ENCODE results near the gene BSG.
A peak's percentile ranks its signal among the peaks of the same experiment; 100 is the strongest.

BSG gene

DNA sequence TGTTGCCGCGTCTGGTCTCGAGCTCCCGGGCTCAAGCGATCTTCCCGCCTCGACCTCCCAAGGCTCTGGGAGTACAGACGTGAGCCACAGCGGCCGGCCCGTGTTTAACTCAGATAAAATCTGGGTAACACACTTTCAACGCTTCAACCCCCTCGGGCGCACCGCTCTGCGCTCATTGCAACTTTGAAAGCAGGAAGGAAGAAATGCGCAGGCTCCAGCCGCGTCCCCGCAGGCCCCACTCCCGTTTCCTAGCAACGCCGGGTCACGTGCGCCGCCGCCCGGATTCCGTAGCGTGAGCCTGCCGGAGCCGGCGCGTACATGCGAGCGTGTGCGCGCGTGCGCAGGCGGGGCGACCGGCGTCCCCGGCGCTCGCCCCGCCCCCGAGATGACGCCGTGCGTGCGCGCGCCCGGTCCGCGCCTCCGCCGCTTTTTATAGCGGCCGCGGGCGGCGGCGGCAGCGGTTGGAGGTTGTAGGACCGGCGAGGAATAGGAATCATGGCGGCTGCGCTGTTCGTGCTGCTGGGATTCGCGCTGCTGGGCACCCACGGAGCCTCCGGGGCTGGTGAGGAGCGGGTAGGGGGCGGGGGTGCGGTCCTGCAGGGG, at the start of gene BSG:
Gene BSG, plus strand, starts transcription at position 457 of the 603 bp plus-strand sequence. Its CDS starts 39 bp downstream, at position 496.
- peak; percentile 71 for DNase-seq

DNA sequence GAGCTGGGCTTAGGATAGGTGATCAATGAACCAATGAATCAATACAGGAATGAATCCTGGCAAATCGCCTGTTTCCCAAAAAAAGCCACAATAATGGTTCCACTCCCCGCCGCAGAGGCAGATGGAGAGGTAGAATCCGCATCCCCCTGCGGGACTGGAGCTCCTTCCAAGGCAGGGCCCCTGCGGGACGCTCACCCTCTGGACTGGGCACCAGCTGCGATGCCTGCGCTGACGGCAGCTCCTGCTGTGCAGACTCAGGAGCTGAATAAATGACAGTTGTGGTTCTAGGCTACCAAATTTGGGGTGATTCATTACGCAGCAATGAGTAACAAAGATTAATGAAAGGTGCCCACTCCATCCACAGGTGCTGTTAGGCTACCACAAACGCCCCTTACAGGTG, 49.7 kb upstream of the BSG start:
- DNase-seq = no peak

DNA sequence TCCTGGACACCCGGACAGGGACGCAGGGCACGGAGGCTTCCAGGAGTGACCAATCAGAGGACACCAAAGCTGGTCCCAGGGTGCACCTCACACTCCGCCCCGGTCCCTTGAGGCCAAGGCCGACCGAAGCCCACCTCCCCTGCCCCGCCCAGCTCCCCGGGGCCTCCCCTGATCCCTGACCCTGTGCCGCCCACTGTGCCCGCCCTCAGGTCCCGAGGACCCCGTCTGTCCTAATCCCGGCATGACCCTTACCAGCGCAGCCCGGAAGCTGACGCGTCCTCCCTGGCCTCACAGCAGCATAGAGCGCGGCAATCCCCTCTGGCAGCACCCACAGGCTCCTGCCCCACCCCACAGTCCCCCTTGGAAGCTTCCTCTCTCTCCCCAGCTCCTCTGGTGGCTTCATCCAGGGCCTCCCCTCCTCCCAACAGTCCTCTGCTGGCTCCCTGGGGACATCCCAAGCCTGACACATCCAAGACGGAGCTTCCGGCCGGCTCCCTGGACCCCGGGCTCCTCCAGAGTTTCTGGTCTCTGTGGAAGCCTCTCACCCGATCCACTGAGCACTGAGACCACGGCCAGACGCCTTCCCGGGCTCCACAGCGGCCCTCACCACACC, 48.2 kb upstream of the BSG start:
- no peak for DNase-seq

DNA sequence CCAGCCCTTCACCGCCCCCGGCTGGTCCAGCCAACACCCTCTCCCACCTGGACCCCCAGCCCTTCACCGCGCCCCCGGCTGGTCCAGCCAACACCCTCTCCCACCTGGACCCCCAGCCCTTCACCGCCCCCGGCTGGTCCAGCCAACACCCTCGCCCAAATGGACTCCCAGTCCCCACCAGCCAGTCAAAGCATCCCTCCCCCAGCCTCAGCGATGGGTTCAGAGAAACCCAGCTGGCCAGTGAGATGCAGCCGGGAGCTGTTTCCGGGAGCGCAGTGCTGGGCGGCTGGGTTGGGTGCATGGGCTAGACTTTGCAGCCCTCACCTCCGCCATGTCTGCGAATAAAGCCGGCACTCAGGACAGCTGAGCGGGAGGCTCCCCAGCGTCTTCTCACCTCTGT, 47.4 kb upstream of the BSG start:
- DNase-seq = no peak

DNA sequence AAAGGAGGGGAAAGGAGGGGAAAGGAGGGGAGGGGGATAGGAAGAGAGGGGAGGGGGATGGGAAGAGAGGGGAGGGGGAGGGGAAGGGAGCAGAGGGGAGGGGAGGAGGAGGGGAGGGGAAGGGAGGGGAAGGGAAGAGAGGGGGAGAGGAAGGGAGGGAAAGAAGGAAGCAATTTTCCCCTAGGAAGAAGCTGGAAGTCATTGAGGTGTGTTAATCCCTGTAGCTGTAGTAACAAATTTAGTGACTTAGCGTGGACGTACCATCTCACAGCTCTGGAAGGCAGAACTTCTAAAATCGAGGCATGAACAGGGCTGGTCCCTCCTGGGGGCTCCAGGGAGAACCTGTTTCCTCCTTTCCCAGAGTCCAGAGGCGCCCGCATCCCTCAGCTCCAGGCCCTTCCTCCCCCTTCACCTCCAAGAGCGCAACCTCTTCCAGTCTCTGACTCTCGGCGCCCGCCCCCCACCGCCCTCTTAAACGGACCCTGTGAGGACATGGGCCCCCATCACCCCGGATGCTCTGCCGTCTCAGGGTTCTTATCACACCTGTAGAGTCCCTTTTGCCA, 46.5 kb upstream of the BSG start:
- no peak for DNase-seq

DNA sequence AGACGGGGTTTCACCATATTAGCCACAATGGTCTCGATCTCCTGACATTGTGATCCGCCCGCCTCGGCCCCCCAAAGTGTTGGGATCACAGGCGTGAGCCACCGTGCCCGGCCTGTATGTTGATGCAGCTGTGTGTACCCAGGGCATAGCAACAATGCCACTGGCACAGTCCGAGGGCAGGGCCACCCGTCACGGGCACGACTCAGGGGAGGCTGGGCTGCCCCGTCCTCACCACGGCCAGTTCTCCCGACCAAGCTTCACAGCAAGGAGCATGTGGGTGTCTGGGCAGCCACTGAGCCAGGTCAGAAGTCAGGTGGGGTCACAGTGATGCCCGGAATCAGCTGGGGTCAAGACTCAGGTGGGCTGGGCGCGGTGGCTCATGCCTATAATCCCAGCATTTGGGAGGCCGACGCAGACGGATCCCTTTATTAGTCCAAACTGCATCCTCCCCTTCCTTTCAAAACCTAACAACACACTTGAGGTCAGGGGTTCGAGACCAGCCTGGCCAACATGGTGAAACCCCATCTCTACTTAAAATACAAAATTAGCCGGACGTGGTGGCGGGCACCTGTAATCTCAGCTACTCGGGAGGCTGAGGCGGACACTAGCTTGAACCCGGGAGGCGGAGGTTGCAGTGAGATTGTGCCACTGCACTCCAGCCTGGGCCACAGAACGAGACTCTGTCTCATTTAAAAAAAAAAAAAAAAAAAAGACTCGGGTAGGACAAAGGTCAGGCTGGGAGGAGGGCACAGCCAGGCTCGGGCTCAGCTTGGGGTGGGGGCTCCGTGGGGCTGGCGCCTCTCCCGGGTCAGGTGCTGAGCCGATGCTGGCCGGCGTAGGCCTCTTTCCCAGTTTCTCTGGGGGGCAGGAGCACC, 42.0 kb upstream of the BSG start:
- DNase-seq = no peak

DNA sequence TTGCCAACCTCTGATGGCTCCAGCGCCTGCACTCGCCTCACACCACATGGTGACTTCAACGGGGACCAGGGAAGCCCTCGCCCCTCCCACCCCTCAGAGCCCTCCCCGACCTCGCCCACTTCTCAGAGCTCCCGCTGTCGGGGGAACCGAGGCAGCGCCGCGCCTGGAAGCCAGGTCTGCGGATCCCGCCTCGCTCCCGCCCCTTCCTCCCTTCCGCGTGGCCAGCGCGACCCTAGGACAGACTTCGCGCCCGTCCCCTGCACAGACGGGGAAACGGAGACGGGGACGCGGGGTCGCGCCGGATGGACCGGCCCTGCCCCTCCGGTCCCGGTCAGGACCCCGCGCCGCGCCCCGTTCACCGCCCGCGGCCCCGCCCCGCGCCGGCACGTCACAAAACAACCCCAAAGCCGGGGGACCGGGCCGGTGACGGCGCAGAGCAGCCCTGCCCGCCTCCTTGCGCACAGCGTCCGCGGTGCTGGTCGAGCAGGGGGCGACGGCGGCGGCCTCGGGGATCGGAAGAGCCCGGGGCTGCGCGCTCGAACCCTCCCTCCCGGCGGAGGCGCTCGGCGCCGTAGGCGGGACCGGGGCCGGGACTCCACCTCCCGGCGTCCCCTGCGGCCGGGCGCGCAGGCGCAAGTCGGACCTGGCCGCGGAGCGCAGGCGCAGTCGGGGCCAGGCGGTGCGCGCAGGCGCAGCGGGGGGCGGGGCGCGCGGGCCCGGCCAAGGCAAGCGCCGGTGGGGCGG, 41.2 kb upstream of the BSG start:
- no peak for DNase-seq

DNA sequence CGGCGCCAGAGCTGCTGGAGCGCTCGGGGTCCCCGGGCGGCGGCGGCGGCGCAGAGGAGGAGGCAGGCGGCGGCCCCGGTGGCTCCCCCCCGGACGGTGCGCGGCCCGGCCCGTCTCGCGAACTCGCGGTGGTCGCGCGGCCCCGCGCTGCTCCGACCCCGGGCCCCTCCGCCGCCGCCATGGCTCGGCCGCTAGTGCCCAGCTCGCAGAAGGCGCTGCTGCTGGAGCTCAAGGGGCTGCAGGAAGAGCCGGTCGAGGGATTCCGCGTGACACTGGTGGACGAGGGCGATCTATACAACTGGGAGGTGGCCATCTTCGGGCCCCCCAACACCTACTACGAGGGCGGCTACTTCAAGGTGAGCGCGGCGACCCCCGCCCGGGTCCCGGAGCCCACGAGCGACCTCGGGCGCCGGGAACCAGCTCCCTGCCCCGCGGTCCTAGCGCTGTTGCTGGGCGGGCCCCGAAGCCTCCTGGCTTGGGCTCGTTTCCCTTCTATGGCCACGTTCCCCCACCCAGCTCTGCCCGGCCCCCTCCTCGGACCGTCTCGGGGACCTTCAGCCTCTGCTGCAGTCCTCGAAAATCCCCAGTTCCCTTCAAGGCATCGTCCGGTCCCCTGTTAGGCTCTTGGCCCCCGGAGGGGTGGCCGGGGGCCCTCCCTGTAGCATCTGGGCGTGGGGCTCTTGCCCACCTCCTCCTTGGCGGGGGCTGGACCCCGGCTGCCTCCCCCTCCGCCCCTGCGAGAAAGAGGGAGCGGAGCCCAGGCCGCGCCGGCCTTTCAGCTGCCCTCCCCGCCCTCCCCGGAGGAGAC, 40.4 kb upstream of the BSG start, which contains the start of gene CDC34:
Gene CDC34, plus strand, starts transcription at position 8 of the 808 bp plus-strand sequence. Its CDS starts 172 bp downstream, at position 180.
- no peak for DNase-seq

DNA sequence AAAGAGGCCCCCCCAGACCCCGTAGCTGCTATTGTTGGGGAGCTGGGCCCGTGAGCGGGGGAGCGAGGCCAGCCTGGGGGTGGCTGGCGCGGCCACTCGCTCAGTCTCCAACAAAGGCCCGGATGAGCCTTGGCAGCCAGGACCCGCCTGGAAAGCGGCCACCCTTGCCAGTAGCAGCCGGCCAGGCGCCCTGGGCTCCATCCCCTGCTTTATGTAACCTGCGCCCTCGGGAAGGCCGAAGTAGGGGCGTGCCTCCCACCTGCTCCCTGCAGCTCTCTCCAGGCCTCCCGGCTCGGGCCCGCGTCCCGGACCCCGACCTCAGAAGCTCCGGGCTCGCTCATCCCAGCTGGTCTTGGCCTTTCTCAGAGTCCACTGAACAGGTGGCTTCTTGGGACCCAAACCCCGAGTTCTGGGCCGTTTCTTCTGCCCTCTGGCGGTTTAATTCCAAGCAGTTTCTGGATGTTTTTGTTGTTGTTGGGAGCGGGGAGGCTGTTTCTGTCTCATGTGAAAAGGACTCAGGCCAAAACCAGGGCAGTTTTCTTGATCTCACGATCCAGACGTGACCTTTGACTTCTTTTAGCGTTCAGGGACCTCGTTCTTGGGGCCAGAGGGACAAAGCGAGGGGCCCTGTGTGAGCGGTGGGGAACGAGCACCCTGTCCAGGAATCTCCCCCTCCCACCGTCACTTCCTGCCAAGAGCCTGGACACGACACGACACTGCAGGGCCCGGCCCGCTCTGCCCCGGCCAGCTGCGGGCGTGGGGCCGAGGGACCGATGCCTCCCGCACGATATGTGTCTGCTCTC, 39.6 kb upstream of the BSG start:
- DNase-seq = no peak

DNA sequence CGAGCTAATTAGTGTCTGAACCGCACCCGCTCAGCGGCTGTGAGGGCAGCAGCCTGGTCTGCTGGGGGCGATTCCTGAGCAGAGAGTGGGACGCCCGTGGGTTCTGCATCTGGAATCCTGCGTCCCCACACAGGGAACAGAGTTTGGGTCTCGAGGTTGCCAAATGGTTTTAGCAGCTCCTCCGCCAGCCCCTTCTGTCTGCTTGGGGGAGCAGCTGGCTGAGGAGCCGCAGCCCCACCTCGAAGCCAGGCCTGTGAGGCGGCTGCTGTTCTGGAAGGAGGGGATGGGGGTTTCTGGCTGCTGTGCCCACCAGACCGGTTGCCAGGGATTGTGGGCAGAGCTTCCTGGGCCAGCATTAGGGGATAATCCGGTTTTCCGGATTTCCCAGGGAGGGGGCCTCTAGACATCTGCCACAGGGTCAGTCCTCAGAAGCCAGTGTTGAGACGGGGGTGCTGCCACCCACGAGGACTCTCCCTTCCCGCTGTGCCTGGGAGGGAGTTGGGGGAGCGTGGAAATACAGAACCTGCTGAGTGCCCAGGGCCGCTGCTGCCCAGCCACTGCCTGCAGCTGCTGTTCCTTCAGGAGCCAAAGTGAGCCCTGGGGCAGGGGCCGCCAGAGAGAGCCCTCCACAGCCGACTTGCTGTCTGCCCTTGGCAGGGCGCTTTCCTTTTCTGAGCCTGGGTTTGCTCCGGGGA, 38.9 kb upstream of the BSG start:
- DNase-seq = no peak

DNA sequence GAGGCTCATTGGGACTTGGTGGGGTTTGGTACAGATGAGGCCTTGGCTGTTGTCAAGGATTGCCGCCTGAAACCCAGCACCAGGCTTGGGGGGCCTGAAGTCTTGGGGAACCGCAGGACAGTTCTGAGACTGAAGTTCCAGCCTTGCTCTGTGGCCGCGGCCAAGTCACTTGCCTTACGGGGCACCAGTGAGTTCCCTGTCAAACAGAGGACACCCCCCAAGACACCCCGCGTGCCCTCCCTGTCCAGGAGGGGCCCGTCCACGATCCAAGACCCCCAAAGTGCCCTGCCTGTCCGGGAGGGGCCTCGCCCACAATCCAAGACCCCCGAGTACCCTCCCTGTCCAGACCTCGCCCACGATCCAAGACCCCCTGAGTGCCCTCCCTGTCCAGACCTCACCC, 38.3 kb upstream of the BSG start:
- no peak for DNase-seq

DNA sequence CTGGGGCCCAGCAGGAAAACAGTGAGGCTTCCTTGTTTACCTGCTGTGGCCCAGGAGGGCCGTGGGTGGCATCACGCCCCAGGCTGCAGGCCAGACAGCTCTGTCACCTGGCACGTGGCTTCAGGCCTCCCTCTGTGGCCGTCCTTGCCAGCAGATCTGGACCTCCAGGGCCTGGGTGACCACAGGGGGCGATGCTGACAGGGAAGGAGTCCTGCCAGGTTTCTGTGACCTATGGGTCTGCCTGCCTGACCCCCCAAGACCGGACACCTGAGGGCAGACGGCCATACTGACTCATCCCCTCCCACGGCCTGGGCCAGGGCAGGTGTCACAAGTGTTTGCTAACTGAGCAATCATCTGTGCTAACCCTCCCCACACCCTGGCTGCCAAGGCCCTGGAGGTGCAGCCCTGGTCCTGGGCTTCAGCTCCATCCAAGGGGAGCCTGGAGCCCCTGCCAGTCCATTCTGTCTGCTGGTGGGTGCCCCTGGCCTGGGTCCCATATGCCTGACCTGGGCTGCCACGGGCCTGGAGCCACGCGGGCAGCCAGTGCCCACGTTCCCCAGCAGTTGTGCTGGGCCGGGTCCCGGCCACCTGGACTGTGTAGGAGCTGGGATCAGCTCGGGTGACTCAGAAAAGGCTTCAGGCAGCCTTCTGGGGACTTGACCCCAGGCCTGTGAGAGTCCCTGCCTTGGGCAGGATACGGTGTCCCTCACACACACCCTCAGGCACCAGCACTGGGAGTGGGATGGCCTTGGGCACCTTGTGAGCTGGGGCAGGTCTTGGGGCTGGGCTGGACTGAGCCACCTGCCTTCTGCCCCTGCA, 37.2 kb upstream of the BSG start:
- no peak for DNase-seq

DNA sequence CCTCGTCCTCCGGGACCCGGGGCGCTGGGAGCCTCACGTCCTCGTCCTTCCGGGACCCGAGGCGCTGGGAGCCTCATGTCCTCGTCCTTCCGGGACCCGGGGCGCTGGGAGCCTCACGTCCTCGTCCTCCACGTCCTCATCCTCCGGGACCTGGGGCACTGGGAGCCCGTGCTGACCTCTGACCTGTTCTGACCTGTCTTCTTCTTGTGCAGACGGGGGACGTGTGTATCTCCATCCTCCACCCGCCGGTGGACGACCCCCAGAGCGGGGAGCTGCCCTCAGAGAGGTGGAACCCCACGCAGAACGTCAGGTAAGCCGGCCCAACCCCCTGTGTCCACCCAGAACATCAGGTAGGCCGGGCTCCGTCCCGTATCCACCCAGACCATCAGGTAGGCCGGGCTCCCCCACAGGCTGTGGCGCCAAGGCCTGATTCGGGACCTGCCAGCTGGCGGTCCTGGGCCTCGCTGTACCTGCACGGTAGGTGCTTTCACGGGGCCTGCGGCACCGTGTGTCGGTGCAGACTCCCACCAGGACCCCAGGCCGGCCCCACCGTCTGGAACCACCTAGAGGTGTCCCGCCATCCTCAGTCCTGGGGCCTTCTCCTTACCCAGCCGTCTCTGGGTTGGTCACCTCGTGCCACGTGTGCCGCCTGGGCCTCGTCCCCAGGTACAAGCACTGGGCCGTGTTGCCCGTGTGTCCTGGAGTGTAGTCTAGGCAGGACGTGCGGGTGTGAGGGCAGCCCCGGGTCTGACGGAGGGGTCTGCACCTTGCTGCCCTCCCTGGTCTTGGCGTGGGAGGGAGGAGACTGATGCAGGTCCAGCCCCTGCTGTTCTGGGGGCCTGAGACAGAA, 36.1 kb upstream of the BSG start:
- no peak for DNase-seq

DNA sequence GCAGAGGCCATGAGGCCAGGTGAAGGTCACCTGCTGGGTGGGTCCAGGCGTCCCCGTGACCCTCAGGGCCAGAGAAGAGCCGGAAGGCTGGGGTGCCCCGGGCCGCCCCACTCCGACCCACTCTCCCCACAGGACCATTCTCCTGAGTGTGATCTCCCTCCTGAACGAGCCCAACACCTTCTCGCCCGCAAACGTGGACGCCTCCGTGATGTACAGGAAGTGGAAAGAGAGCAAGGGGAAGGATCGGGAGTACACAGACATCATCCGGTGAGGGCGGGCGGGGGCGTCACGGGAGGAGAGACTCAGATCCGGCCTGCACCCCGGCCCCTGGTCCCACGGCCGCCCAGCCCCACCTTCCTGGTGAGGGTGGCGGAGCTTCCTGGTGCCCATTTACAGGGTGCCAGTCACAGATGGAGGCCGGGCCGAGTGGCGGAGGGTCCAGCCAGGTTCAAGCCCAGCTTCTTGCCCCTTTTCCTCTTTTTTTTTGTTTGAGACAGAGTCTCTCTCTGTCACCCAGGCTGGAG, 35.5 kb upstream of the BSG start:
- DNase-seq = no peak

DNA sequence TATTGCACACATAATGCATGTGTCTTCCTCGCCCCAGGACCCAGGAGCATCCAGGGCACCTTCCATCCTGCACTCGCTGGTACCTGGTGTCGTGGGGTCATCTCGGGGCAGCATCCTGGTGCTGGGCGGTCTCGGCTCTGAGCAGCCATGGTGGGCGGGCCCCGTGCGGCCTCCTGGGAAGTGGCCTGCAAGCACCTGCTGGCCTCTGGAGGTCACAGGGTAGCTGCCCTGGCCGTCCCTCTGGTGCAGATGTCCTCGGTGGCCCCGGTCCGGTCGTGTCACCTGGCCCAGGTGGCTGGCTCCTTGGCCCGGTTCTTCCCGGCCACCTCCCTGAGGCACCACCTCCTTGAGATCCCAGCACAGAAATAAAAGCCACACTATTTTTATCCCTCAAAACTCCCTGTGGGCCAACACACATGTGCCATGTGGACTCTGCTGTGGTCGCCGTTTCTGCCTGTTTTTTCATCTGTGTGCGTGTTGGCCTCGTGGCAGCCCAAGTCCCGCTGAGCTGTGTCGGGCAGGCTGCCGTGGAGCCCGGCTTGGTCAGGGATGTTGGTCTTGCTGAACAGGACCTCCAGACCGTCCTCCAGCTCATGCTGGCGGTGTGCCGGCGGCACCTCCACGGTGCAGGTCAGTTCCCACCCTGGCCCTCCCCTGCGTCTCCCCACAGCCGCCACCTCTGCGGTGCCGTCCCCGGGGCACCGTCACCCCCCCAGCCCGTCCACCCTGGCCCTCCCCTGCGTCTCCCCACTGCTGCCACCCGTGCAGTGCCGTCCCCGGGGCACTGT, 33.6 kb upstream of the BSG start:
- no peak for DNase-seq

DNA sequence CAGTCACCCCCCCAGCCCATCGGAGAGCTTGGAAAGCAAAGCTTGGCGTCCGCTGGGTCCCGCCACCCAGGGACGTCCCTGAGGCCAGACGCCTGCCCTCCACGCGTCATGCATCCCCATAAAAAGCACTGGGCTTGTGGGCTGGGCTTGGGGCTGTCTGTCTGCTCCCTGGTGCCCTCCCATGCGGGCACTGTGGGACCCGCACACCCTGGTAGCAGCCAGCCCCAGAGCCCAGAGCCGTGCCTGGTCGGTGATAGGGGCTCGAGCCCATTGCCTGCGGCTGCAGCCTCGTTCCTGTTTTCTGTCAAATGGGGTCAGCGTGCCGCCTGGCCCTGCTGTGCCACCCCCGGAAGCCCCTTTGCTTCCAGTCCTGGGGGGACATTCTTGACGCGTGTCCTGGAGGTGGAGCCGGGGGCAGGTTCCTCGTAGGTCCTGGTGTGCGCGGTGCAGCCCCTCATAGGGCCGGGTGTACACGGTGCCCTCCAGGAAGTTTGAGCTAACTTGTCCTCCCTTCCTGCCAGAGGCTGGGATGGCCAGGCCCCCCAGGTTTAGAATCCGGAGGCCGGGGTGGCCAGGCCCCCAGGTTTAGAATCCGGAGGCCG, 32.9 kb upstream of the BSG start:
- no peak for DNase-seq
